ENCODE data around the gene PAQR8. TPM values are rescaled to one million over a fixed set of nuclear protein-coding genes. Genes with fewer than 3 reads are reported as not detected.

The PAQR8 gene
- total RNA-seq, 2 donors from 2014 or later = 2.6 to 5.6 TPM

- H3K4me1 ChIP-seq = peaks cover 0 to 10% of the 10 kb centered on the region in 2 donors
- no peaks in the 10 kb centered on the region for H3K27me3 ChIP-seq
- no peaks in the 10 kb centered on the region for H3K9me3 ChIP-seq
- TF ChIP-seq, protein P1, sequence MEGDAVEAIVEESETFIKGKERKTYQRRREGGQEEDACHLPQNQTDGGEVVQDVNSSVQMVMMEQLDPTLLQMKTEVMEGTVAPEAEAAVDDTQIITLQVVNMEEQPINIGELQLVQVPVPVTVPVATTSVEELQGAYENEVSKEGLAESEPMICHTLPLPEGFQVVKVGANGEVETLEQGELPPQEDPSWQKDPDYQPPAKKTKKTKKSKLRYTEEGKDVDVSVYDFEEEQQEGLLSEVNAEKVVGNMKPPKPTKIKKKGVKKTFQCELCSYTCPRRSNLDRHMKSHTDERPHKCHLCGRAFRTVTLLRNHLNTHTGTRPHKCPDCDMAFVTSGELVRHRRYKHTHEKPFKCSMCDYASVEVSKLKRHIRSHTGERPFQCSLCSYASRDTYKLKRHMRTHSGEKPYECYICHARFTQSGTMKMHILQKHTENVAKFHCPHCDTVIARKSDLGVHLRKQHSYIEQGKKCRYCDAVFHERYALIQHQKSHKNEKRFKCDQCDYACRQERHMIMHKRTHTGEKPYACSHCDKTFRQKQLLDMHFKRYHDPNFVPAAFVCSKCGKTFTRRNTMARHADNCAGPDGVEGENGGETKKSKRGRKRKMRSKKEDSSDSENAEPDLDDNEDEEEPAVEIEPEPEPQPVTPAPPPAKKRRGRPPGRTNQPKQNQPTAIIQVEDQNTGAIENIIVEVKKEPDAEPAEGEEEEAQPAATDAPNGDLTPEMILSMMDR (IDR thresholded peaks at IDR 0.05) = no peak
- H3K4me3 ChIP-seq = no peak overlapping the region
- no peaks in the 10 kb centered on the region for H3K36me3 ChIP-seq
- no peak overlapping the region for H3K27ac ChIP-seq
- no peak for DNase-seq (ENCODE audit: low spot score)
These were observed 3.4 kb downstream of the PAQR8 start for GRCh38 chr6:52365317-52365716.

- no peaks in the 10 kb centered on the region for H3K36me3 ChIP-seq
- H3K4me3 ChIP-seq = no peak overlapping the region
- no peaks in the 10 kb centered on the region for H3K27me3 ChIP-seq
- DNase-seq (ENCODE audit: low spot score) = no peak
- H3K9me3 ChIP-seq = no peaks in the 10 kb centered on the region
- no peak overlapping the region for H3K27ac ChIP-seq
- TF ChIP-seq, protein P1 (IDR thresholded peaks at IDR 0.05) = no peak
- H3K4me1 ChIP-seq = peaks cover 0 to 10% of the 10 kb centered on the region in 2 donors
These were observed 4.1 kb downstream of the PAQR8 start for GRCh38 chr6:52365866-52366540.

DNA sequence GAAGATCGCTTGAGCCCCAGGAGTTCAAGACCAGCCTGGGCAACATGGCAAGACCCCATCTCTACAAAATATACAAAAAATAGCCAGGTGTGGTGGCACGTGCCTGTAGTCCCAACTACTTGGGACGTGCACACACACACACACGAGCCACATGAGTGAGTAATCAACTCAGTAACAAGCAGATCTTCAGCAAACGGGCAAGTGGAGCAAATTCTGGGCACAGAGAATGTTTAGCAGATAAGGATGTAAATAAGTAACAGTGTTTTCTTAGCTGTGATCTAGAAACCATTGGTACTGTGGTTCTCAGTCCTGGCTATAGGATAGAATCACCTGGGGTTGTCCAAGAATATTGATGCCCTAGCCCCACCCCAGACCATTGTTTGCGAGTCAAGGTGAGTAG, 6.1 kb downstream of the PAQR8 start:
- TF ChIP-seq, protein P1 (IDR thresholded peaks at IDR 0.05) = no peak
- Histone ChIP-seq H3K27me3 (no peaks in the 10 kb centered on the region), H3K4me3 (no peak overlapping the region), H3K4me1 (peaks cover 0 to 8% of the 10 kb centered on the region in 2 donors), H3K27ac (no peak overlapping the region), H3K9me3 (no peaks in the 10 kb centered on the region), H3K36me3 (no peaks in the 10 kb centered on the region)
- DNase-seq (ENCODE audit: low spot score) = no peak

DNA sequence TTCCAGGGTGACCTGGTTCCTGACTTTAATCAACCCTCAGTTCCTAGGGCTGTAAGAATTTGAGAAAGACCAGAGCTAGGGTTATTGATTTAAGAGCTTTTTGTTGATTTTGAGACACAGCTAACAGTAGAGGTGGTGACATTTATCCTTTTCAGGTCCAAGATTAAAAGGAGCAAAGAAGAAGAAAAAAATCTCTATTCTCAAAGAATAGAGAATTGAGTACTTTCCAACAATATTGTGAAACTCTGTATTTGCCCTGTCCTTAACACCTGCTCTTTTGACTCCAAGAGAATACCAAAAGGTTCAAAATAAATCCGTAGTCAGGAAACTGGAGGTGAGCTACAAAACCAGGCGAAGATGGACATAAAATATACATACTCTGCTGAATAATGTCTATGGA, 7.3 kb downstream of the PAQR8 start:
- no peaks in the 10 kb centered on the region for H3K27me3 ChIP-seq
- TF ChIP-seq, protein P1 (IDR thresholded peaks at IDR 0.05) = no peak
- H3K9me3 ChIP-seq = no peaks in the 10 kb centered on the region
- H3K4me1 ChIP-seq = no peaks in the 10 kb centered on the region
- DNase-seq (ENCODE audit: low spot score) = no peak
- H3K4me3 ChIP-seq = no peak overlapping the region
- H3K36me3 ChIP-seq = no peaks in the 10 kb centered on the region
- no peak overlapping the region for H3K27ac ChIP-seq

- TF ChIP-seq, protein P1 (IDR thresholded peaks at IDR 0.05) = no peak
- Histone ChIP-seq H3K4me3 (no peak overlapping the region), H3K27me3 (no peaks in the 10 kb centered on the region), H3K9me3 (no peaks in the 10 kb centered on the region), H3K36me3 (no peaks in the 10 kb centered on the region), H3K27ac (no peak overlapping the region), H3K4me1 (peaks cover 0 to under 1% of the 10 kb centered on the region in 2 donors)
- DNase-seq (ENCODE audit: low spot score) = no peak
These were observed 9.8 kb downstream of the PAQR8 start for GRCh38 chr6:52371656-52372191.
